ENCODE measurements around the gene CD14.
"Not testable (repeated sequence)": the region's sequence is repeated elsewhere in the genome, so short reads cannot be mapped to it uniquely, and the experiment has no call there.

Gene CD14

GRCh38 chr5:140634103-140634502 lies 1.1 kb upstream of the CD14 start:
- DNase-seq, result no peak

GRCh38 chr5:140633501-140633900 lies 526 bp upstream of the CD14 start:
- no peak for DNase-seq

- no peak for DNase-seq
These were observed 482 bp downstream of the CD14 start for GRCh38 chr5:140632366-140633020.

- no peak for DNase-seq
These were observed 1.1 kb downstream of the CD14 start for GRCh38 chr5:140631831-140632365.

GRCh38 chr5:140631036-140631417 lies 1.9 kb downstream of the CD14 start:
- DNase-seq, result no peak

- DNase-seq, result no peak
These were observed 2.5 kb downstream of the CD14 start for GRCh38 chr5:140630292-140631035.

- no peak for DNase-seq
These were observed 4.3 kb downstream of the CD14 start for GRCh38 chr5:140628711-140629110.

- no peak for DNase-seq
These were observed 5.0 kb downstream of the CD14 start for GRCh38 chr5:140627972-140628371.

GRCh38 chr5:140624886-140625285 lies 8.1 kb downstream of the CD14 start:
- not testable (repeated sequence) for DNase-seq

GRCh38 chr5:140623061-140623460 lies 9.9 kb downstream of the CD14 start:
- DNase-seq, result not testable (repeated sequence)

GRCh38 chr5:140622301-140622700 lies 10.7 kb downstream of the CD14 start:
- DNase-seq, result no peak

- no peak for DNase-seq
These were observed 21.9 kb downstream of the CD14 start for GRCh38 chr5:140611020-140611521.

- DNase-seq, result no peak
These were observed 23.8 kb downstream of the CD14 start for GRCh38 chr5:140609126-140609525.

- DNase-seq, result no peak
These were observed 24.3 kb downstream of the CD14 start for GRCh38 chr5:140608722-140609121.

- DNase-seq, result no peak
These were observed 25.9 kb downstream of the CD14 start for GRCh38 chr5:140607031-140607430.

GRCh38 chr5:140605879-140606278 lies 27.1 kb downstream of the CD14 start:
- DNase-seq, result no peak

- no peak for DNase-seq
These were observed 29.2 kb downstream of the CD14 start for GRCh38 chr5:140603734-140604133.

GRCh38 chr5:140603446-140603698 lies 29.6 kb downstream of the CD14 start:
- not testable (repeated sequence) for DNase-seq

- DNase-seq, result no peak
These were observed 30.8 kb downstream of the CD14 start for GRCh38 chr5:140602147-140602546.

- DNase-seq, result no peak
These were observed 32.9 kb downstream of the CD14 start for GRCh38 chr5:140600096-140600495.

GRCh38 chr5:140598836-140599235 lies 34.1 kb downstream of the CD14 start:
- DNase-seq, result no peak

GRCh38 chr5:140596321-140596741 lies 36.6 kb downstream of the CD14 start:
- no peak for DNase-seq

- peak; percentile 2 for DNase-seq
These were observed 37.3 kb downstream of the CD14 start for GRCh38 chr5:140595538-140596300.

- DNase-seq, result no peak
These were observed 38.8 kb downstream of the CD14 start for GRCh38 chr5:140594169-140594568.
